ENCODE measurements around the gene ALPG. TPM values are rescaled to one million over a fixed set of nuclear protein-coding genes. Genes with fewer than 3 reads are reported as not detected.
"Not testable (repeated sequence)": the region's sequence is repeated elsewhere in the genome, so short reads cannot be mapped to it uniquely, and the experiment has no call there.

ALPG gene
- total and polyA plus RNA-seq, 2 donors (not counting 1 experiment from before 2014, with no cell fraction given), result not detected

- H3K9me3 ChIP-seq (ENCODE audit: control extremely low read depth in 1 of 3, control insufficient read depth in 2 of 3, insufficient read depth in 1 of 3, low read length in 2 of 3); H3K27ac Mint-ChIP-seq; DNase-seq; H4K20me1 ChIP-seq (ENCODE audit: control insufficient read depth, insufficient read depth, low read length, poor library complexity, severe bottlenecking); intact Hi-C loops (cut with micrococcal nuclease); H3K36me3 ChIP-seq (replicated peaks in 1 of 2; ENCODE audit: control extremely low read depth in 1 of 2, control insufficient read depth in 1 of 2, extremely low read depth in 1 of 2, insufficient read depth in 2 of 2, low read length in 1 of 2); H3K79me2 ChIP-seq (ENCODE audit: control insufficient read depth, insufficient read depth, low read length); H3K4me3 ChIP-seq (ENCODE audit: control extremely low read depth in 1 of 5, extremely low read depth in 1 of 5, insufficient read depth in 1 of 5, low read depth in 2 of 5, low read length in 4 of 5); H3K9me3 Mint-ChIP-seq (ENCODE audit: insufficient read depth); POLR2A ChIA-PET; H3K9ac ChIP-seq (ENCODE audit: low read length); CTCF ChIA-PET; H3K27me3 ChIP-seq (replicated peaks in 1 of 4; ENCODE audit: control extremely low read depth in 1 of 4, control insufficient read depth in 3 of 4, insufficient read depth in 4 of 4, low read length in 3 of 4); H3K27ac ChIP-seq (ENCODE audit: low read length in 2 of 2): not testable (repeated sequence)
- ATAC-seq (ENCODE audit: low read depth), result peak; percentile 17
- Mint-ChIP-seq H3K27me3 (peaks cover 17% of the 10 kb centered on the region), H3K4me3 (peak overlapping the region; percentile 34), H3K4me1 (peaks cover 18% of the 10 kb centered on the region)
- H3K4me1 ChIP-seq (ENCODE audit: control insufficient read depth in 2 of 2, insufficient read depth in 2 of 2, low read length in 2 of 2), result peaks cover 11 to 15% of the 10 kb centered on the region in 2 donors
- 23% methylated on average over 49 of the region's 59 CpGs for WGBS (ENCODE audit: insufficient coverage)
- H2AFZ ChIP-seq (ENCODE audit: insufficient read depth, low read depth, low read length, poor library complexity, severe bottlenecking), result peak overlapping the region; percentile 28
- peak overlapping the region; percentile 30 for H3K4me2 ChIP-seq (replicated peaks; ENCODE audit: low read depth, low read length, poor library complexity, severe bottlenecking)
Measured at GRCh38 chr2:232381204-232382031, 25.2 kb upstream of the ALPG start.

GRCh38 chr2:232382331-232383225, 24.1 kb upstream of the ALPG start:
- Histone ChIP-seq H3K79me2 (ENCODE audit: control insufficient read depth, insufficient read depth, low read length) (no peaks in the 10 kb centered on the region), H3K9ac (ENCODE audit: low read length) (no peak overlapping the region), H3K4me2 (replicated peaks; ENCODE audit: low read depth, low read length, poor library complexity, severe bottlenecking) (no peak overlapping the region), H3K9me3 (ENCODE audit: control extremely low read depth in 1 of 3, control insufficient read depth in 2 of 3, insufficient read depth in 1 of 3, low read length in 2 of 3) (peaks cover 0 to 19% (median 0%) of the 10 kb centered on the region in 3 donors), H3K4me1 (ENCODE audit: control insufficient read depth in 2 of 2, insufficient read depth in 2 of 2, low read length in 2 of 2) (peaks cover 11 to 15% of the 10 kb centered on the region in 2 donors), H3K27me3 (replicated peaks in 1 of 4; ENCODE audit: control extremely low read depth in 1 of 4, control insufficient read depth in 3 of 4, insufficient read depth in 4 of 4, low read length in 3 of 4) (peaks cover 0 to 17% (median 3%) of the 10 kb centered on the region in 4 experiments), H4K20me1 (ENCODE audit: control insufficient read depth, insufficient read depth, low read length, poor library complexity, severe bottlenecking) (no peaks in the 10 kb centered on the region), H3K36me3 (replicated peaks in 1 of 2; ENCODE audit: control extremely low read depth in 1 of 2, control insufficient read depth in 1 of 2, extremely low read depth in 1 of 2, insufficient read depth in 2 of 2, low read length in 1 of 2) (no peaks in the 10 kb centered on the region), H3K27ac (ENCODE audit: low read length in 2 of 2) (no peak overlapping the region), H2AFZ (ENCODE audit: insufficient read depth, low read depth, low read length, poor library complexity, severe bottlenecking) (no peak overlapping the region), H3K4me3 (ENCODE audit: control extremely low read depth in 1 of 5, extremely low read depth in 1 of 5, insufficient read depth in 1 of 5, low read depth in 2 of 5, low read length in 4 of 5) (no peak overlapping the region)
- H3K27me3 Mint-ChIP-seq, result peaks cover 19% of the 10 kb centered on the region
- no peak overlapping the region for H3K27ac Mint-ChIP-seq
- TF ChIP-seq CTCF (IDR thresholded peaks at IDR 0.05), result no peak
- no peak for TF ChIP-seq EZH2 (IDR thresholded peaks at IDR 0.05; ENCODE audit: borderline replicate concordance, insufficient read depth, low read depth, low read length, poor library complexity, severe bottlenecking)
- intact Hi-C loops (cut with micrococcal nuclease), result no loop called here
- ChIA-PET CTCF (no interaction called here), POLR2A (no interaction called here)
- H3K4me3 Mint-ChIP-seq, result no peak overlapping the region
- DNase-seq (no peak), ATAC-seq (ENCODE audit: low read depth) (no peak)
- no peaks in the 10 kb centered on the region for H3K9me3 Mint-ChIP-seq (ENCODE audit: insufficient read depth)
- 90% methylated on average over 12 of the region's 18 CpGs for WGBS (ENCODE audit: insufficient coverage)
- peaks cover 19% of the 10 kb centered on the region for H3K4me1 Mint-ChIP-seq
